Inflammatory macrophage treated with lipopolysaccharide for 1 hour (primary cell): Measurements from ENCODE around the gene SPTBN4.
"Not testable (repeated sequence)": the region's sequence is repeated elsewhere in the genome, so short reads cannot be mapped to it uniquely, and the experiment has no call there.

Experiments
- DNase-seq, 2 donors: peaks; one replicate each; pipeline ENCODE4 v3.0.0-alpha.2; 2020 to 2022

SPTBN4 gene

GRCh38 chr19:40465557-40466218 is 1.1 kb upstream of the SPTBN4 start, which contains the start of gene BLVRB:
Gene BLVRB (minus strand): TSS chr19:40465745. CDS start chr19:40465688, 57 bp downstream.
- DNase-seq, result peak; percentile 99 to 100

- DNase-seq, result peak in 1 of 2 donors; percentile 72
Measured at GRCh38 chr19:40466219-40466984, 399 bp upstream of the SPTBN4 start.

- peak in 1 of 2 donors; percentile 16 for DNase-seq
Measured at GRCh38 chr19:40469011-40469410, 2.2 kb downstream of the SPTBN4 start.

GRCh38 chr19:40471111-40471510 is 4.3 kb downstream of the SPTBN4 start:
- no peak for DNase-seq

- DNase-seq, result no peak
Measured at GRCh38 chr19:40472516-40472915, 5.7 kb downstream of the SPTBN4 start.

- no peak for DNase-seq
Measured at GRCh38 chr19:40474737-40475136, 7.9 kb downstream of the SPTBN4 start.

GRCh38 chr19:40475878-40476644 is 9.3 kb downstream of the SPTBN4 start:
- not testable (repeated sequence) for DNase-seq

- no peak for DNase-seq
Measured at GRCh38 chr19:40486017-40486416, 19.2 kb downstream of the SPTBN4 start.

GRCh38 chr19:40489882-40490230 is 23.1 kb downstream of the SPTBN4 start:
- DNase-seq, result no peak

GRCh38 chr19:40492274-40492673 is 25.5 kb downstream of the SPTBN4 start:
- no peak for DNase-seq

GRCh38 chr19:40493778-40494177 is 27.0 kb downstream of the SPTBN4 start:
- DNase-seq, result no peak

GRCh38 chr19:40494191-40494838 is 27.5 kb downstream of the SPTBN4 start:
- DNase-seq, result no peak

- DNase-seq, result no peak
Measured at GRCh38 chr19:40497214-40497613, 30.4 kb downstream of the SPTBN4 start.

- DNase-seq, result no peak
Measured at GRCh38 chr19:40499320-40499719, 32.5 kb downstream of the SPTBN4 start.

- DNase-seq, result not testable (repeated sequence)
Measured at GRCh38 chr19:40500678-40501530, 34.1 kb downstream of the SPTBN4 start.

GRCh38 chr19:40501599-40501998 is 34.8 kb downstream of the SPTBN4 start:
- no peak for DNase-seq

- DNase-seq, result no peak
Measured at GRCh38 chr19:40502081-40502480, 35.3 kb downstream of the SPTBN4 start.

GRCh38 chr19:40502647-40503319 is 36.0 kb downstream of the SPTBN4 start:
- no peak for DNase-seq

- DNase-seq, result no peak
Measured at GRCh38 chr19:40503320-40503695, 36.5 kb downstream of the SPTBN4 start.

GRCh38 chr19:40506099-40506498 is 39.3 kb downstream of the SPTBN4 start:
- no peak for DNase-seq

- DNase-seq, result no peak
Measured at GRCh38 chr19:40507892-40508291, 41.1 kb downstream of the SPTBN4 start.
